ENCODE measurements around the gene EEIG2.
"Not testable (repeated sequence)": the region's sequence is repeated elsewhere in the genome, so short reads cannot be mapped to it uniquely, and the experiment has no call there.

The EEIG2 gene

GRCh38 chr1:108559215-108560186, at the start of gene EEIG2:
EEIG2 (plus strand) TSS chr1:108560100; CDS start chr1:108560429, 329 bp downstream.
- Histone ChIP-seq H4K20me1 (peaks cover 6 to 35% (median 24%) of the 10 kb centered on the region in 11 experiments; a peak in 18 of 22 replicates), H3K9ac (peak within 1 kb of the TSS; percentile 73 to 90 (median 85)), H3K9me3 (replicated peaks in 1 of 11) (no peaks in the 10 kb centered on the region), H3K27ac (peak within 1 kb of the TSS; percentile 74 to 90 (median 83)), H3K27me3 (no peaks in the 10 kb centered on the region), H3K36me3 (0 out of 22 replicates have a peak, but pooled peaks cover 0 to 3% (median 0%) of the 10 kb centered on the region in 11 experiments), H3K4me2 (peak within 1 kb of the TSS; percentile 79 to 96 (median 91)), H3K4me1 (peaks cover 55 to 85% (median 64%) of the 10 kb centered on the region in 10 experiments), H3K4me3 (peak within 1 kb of the TSS; percentile 73 to 97 (median 88))
- TF ChIP-seq Cebpa-rat (IDR thresholded peaks at IDR 0.05), result no peak

- Histone ChIP-seq H3K4me3 (no peak overlapping the region), H3K9me3 (replicated peaks in 1 of 11) (no peaks in the 10 kb centered on the region), H3K4me2 (no peak overlapping the region), H3K9ac (no peak overlapping the region), H4K20me1 (no peaks in the 10 kb centered on the region), H3K4me1 (peaks cover 0 to 2% (median 0%) of the 10 kb centered on the region in 10 experiments; a peak in 1 of 20 replicates), H3K27ac (no peak overlapping the region), H3K27me3 (peaks cover 0 to 9% (median 0%) of the 10 kb centered on the region in 11 experiments; a peak in 1 of 22 replicates), H3K36me3 (no peaks in the 10 kb centered on the region)
- no peak for TF ChIP-seq Cebpa-rat (IDR thresholded peaks at IDR 0.05)
Measured at GRCh38 chr1:108511764-108512163, 48.1 kb upstream of the EEIG2 start.

- H3K36me3 ChIP-seq, result no peaks in the 10 kb centered on the region
- H3K27ac ChIP-seq, result no peak overlapping the region
- no peak overlapping the region for H3K4me2 ChIP-seq
- H3K9me3 ChIP-seq (replicated peaks in 1 of 11), result no peaks in the 10 kb centered on the region
- peaks cover 0 to 9% (median 0%) of the 10 kb centered on the region in 11 experiments; a peak in 1 of 22 replicates for H3K27me3 ChIP-seq
- no peak overlapping the region for H3K9ac ChIP-seq
- peaks cover 0 to 2% (median 0%) of the 10 kb centered on the region in 10 experiments; a peak in 1 of 20 replicates for H3K4me1 ChIP-seq
- TF ChIP-seq Cebpa-rat (IDR thresholded peaks at IDR 0.05), result no peak
- H3K4me3 ChIP-seq, result no peak overlapping the region
- H4K20me1 ChIP-seq, result no peaks in the 10 kb centered on the region
Measured at GRCh38 chr1:108512239-108513043, 47.5 kb upstream of the EEIG2 start.

DNA sequence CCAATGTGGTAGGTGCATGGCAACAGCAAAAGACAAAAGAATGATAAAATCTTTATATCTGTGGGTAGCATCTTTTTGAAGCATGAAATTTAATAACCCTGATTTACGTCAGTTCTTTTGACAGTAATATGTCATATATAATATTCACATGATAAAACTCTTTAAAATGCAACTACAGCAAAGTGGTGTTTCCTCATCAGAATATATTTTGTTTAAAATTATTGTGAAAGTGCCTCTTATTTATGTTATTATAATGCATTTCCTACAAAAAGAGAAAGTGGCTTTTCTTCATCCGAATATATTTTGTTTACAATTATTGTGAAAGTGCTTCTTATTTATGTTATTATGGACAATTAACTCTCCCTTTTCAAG, 46.9 kb upstream of the EEIG2 start:
- Histone ChIP-seq H3K4me3 (no peak overlapping the region), H3K36me3 (no peaks in the 10 kb centered on the region), H4K20me1 (no peaks in the 10 kb centered on the region), H3K9me3 (replicated peaks in 1 of 11) (no peaks in the 10 kb centered on the region), H3K27me3 (peaks cover 0 to 9% (median 0%) of the 10 kb centered on the region in 11 experiments; a peak in 1 of 22 replicates), H3K27ac (no peak overlapping the region), H3K9ac (no peak overlapping the region), H3K4me1 (no peaks in the 10 kb centered on the region), H3K4me2 (no peak overlapping the region)
- TF ChIP-seq Cebpa-rat (IDR thresholded peaks at IDR 0.05), result no peak

- not testable (repeated sequence) for H3K9me3 ChIP-seq (replicated peaks in 1 of 11); H3K9ac ChIP-seq; H3K27ac ChIP-seq; H3K4me3 ChIP-seq; H4K20me1 ChIP-seq; H3K27me3 ChIP-seq; H3K4me1 ChIP-seq; H3K36me3 ChIP-seq; H3K4me2 ChIP-seq
Measured at GRCh38 chr1:108513914-108514313, 46.0 kb upstream of the EEIG2 start.

DNA sequence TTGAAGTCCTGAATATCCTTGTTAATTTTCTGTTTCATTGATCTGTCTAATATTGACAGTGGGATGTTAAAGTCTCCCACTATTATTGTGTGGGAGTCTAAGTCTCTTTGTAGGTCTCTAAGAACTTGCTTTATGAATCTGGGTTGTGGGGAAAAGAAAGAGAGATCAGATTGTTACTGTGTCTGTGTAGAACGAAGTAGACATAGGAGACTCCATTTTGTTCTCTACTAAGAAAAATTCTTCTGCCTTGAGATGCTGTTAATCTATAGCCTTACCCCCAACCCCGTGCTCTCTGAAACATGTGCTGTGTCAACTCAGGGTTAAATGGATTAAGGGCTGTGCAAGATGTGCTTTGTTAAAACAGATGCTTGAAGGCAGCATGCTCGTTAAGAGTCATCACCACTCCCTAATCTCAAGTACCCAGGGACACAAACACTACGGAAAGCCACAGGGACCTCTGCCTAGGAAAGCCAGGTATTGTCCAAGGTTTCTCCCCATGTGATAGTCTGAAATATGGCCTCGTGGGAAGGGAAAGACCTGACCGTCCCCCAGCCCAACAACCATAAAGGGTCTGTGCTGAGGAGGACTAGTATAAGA, 42.5 kb upstream of the EEIG2 start:
- peaks cover 0 to 12% (median 0%) of the 10 kb centered on the region in 10 experiments; a peak in 5 of 20 replicates for H3K4me1 ChIP-seq
- not testable (repeated sequence) for H3K27me3 ChIP-seq; H3K4me3 ChIP-seq; H3K36me3 ChIP-seq; H3K9me3 ChIP-seq (replicated peaks in 1 of 11); H3K27ac ChIP-seq; H4K20me1 ChIP-seq; H3K9ac ChIP-seq; H3K4me2 ChIP-seq

GRCh38 chr1:108521990-108522393, 37.9 kb upstream of the EEIG2 start:
- Histone ChIP-seq H3K27me3 (no peaks in the 10 kb centered on the region), H3K4me2 (peak overlapping the region in 3 of 11 experiments; percentile 4 to 47 (median 10); a peak in 3 of 22 replicates)

GRCh38 chr1:108523829-108524228, 36.1 kb upstream of the EEIG2 start:
- Histone ChIP-seq H3K27ac (no peak overlapping the region), H3K9me3 (replicated peaks in 1 of 11) (peaks cover 6 to 24% (median 14%) of the 10 kb centered on the region in 11 experiments; a peak in 20 of 22 replicates), H3K9ac (no peak overlapping the region), H3K4me2 (no peak overlapping the region), H3K27me3 (no peaks in the 10 kb centered on the region), H3K36me3 (no peaks in the 10 kb centered on the region), H4K20me1 (no peaks in the 10 kb centered on the region), H3K4me3 (no peak overlapping the region), H3K4me1 (peaks cover 0 to 13% (median 0%) of the 10 kb centered on the region in 10 experiments; a peak in 5 of 20 replicates)
- no peak for TF ChIP-seq Cebpa-rat (IDR thresholded peaks at IDR 0.05)

More at GRCh38 chr1:108521990-108522393, 37.9 kb upstream of the EEIG2 start:
- Histone ChIP-seq H3K27ac (no peak overlapping the region), H3K4me1 (peaks cover 0 to 13% (median 0%) of the 10 kb centered on the region in 10 experiments; a peak in 5 of 20 replicates), H3K9me3 (replicated peaks in 1 of 11) (peaks cover 6 to 21% (median 14%) of the 10 kb centered on the region in 11 experiments; a peak in 20 of 22 replicates), H3K9ac (no peak overlapping the region), H3K4me3 (no peak overlapping the region), H4K20me1 (no peaks in the 10 kb centered on the region), H3K36me3 (no peaks in the 10 kb centered on the region)
- no peak for TF ChIP-seq Cebpa-rat (IDR thresholded peaks at IDR 0.05)

Data from BLaER1 treated with 17β-estradiol and CSF1 and Interleukin-3, amounts not matched to agents 10 nM and 100 nM (cell line).